OCI-LY1 (cell line): Measurements from ENCODE around the gene PLEKHM3.

Source experiments
- CTCF ChIP-seq: fragments of 200-600 bp; sonication (generic), shearing (Covaris generic); IDR thresholded peaks from 2 replicates; pipeline ENCODE4 v1.5.1; 2017; ENCODE audit warnings: mild to moderate bottlenecking, antibody characterized with exemption, low read length, moderate library complexity, mixed read lengths
- EZH2 ChIP-seq: fragments of 200-600 bp; sonication (generic), shearing (Covaris generic); IDR thresholded peaks from 2 replicates; pipeline ENCODE4 v1.8.0; 2017; ENCODE audit warnings: borderline replicate concordance, mixed run types, mild to moderate bottlenecking, antibody characterized with exemption, low read length, moderate library complexity, mixed read lengths

- TF ChIP-seq EZH2, result no peak
- no peak for TF ChIP-seq CTCF
These were observed 175.9 kb downstream of the PLEKHM3 start for GRCh38 chr2:207849443-207849842.
